Renal cortex interstitium (tissue), 11 donors: Measurements from ENCODE around the gene MACROD2. TPM values are rescaled to one million over a fixed set of nuclear protein-coding genes. Genes with fewer than 3 reads are reported as not detected.

ENCODE experiments used
- DNase-seq, 11 donors: peaks; one replicate each; pipeline ENCODE4 v3.0.0-alpha.2; 2013; ENCODE audit warnings: low read depth in 9 of 11, low spot score in 4 of 11; ENCODE audit errors: extremely low read depth in 1 of 11
- polyA plus RNA-seq, 3 donors: library from polyadenylated mRNA; unstranded; fragments of 120-200 nt; gene quantifications; one replicate each; pipeline ENCODE4 v1.2.1, GENCODE V29; 2013; ENCODE audit not compliant: insufficient read length in 3 of 3

The MACROD2 gene
- polyA plus RNA-seq, 3 donors: 12.2 to 14.6 (median 14.0) TPM

GRCh38 chr20:15603978-15604805 lies 1608.9 kb downstream of the MACROD2 start:
- no peak for DNase-seq

- DNase-seq: no peak
Observed at GRCh38 chr20:15609921-15610320, 1614.6 kb downstream of the MACROD2 start.

GRCh38 chr20:15610787-15611186 lies 1615.5 kb downstream of the MACROD2 start:
- DNase-seq: no peak

GRCh38 chr20:15611541-15611940 lies 1616.2 kb downstream of the MACROD2 start:
- no peak for DNase-seq

GRCh38 chr20:15612198-15612597 lies 1616.9 kb downstream of the MACROD2 start:
- DNase-seq: no peak

GRCh38 chr20:15612769-15613168 lies 1617.5 kb downstream of the MACROD2 start:
- no peak for DNase-seq

GRCh38 chr20:15613530-15613929 lies 1618.2 kb downstream of the MACROD2 start:
- DNase-seq: no peak

GRCh38 chr20:15616626-15617025 lies 1621.3 kb downstream of the MACROD2 start:
- no peak for DNase-seq

GRCh38 chr20:15618110-15618509 lies 1622.8 kb downstream of the MACROD2 start:
- DNase-seq: no peak

GRCh38 chr20:15618912-15619311 lies 1623.6 kb downstream of the MACROD2 start:
- no peak for DNase-seq

- no peak for DNase-seq
Observed at GRCh38 chr20:15619341-15619740, 1624.0 kb downstream of the MACROD2 start.

GRCh38 chr20:15619816-15620215 lies 1624.5 kb downstream of the MACROD2 start:
- DNase-seq: no peak

- no peak for DNase-seq
Observed at GRCh38 chr20:15622368-15622767, 1627.1 kb downstream of the MACROD2 start.

GRCh38 chr20:15623215-15623614 lies 1627.9 kb downstream of the MACROD2 start:
- DNase-seq: no peak

GRCh38 chr20:15625981-15626380 lies 1630.7 kb downstream of the MACROD2 start:
- no peak for DNase-seq

- DNase-seq: no peak
Observed at GRCh38 chr20:15627089-15627488, 1631.8 kb downstream of the MACROD2 start.

GRCh38 chr20:15627501-15627903 lies 1632.2 kb downstream of the MACROD2 start:
- no peak for DNase-seq

GRCh38 chr20:15628851-15629353 lies 1633.6 kb downstream of the MACROD2 start:
- DNase-seq: no peak

- no peak for DNase-seq
Observed at GRCh38 chr20:15630360-15630759, 1635.0 kb downstream of the MACROD2 start.

- DNase-seq: no peak
Observed at GRCh38 chr20:15632680-15633079, 1637.4 kb downstream of the MACROD2 start.

GRCh38 chr20:15634102-15634501 lies 1638.8 kb downstream of the MACROD2 start:
- DNase-seq: no peak
